Stomach (tissue), 4 donors: ENCODE measurements around the gene NSMCE1.

Experiments
- EP300 ChIP-seq: sonication (generic); formaldehyde crosslinking; IDR thresholded peaks from one replicate; pipeline ENCODE4 v1.6.1; 2017; ENCODE audit warnings: antibody characterized with exemption
- POLR2A ChIP-seq, 4 donors: fragments of 450-650 bp; IDR thresholded peaks; one replicate each; pipeline ENCODE4 v1.6.1; 2016; ENCODE audit warnings: antibody characterized with exemption in 4 of 4, control low read depth in 2 of 4, mild to moderate bottlenecking in 1 of 4, moderate library complexity in 1 of 4
- POLR2AphosphoS5 ChIP-seq, 3 donors: sonication (generic); formaldehyde crosslinking; IDR thresholded peaks; one replicate each; pipeline ENCODE4 v1.6.1; 2016; ENCODE audit warnings: antibody characterized with exemption in 3 of 3
- TF ChIP-seq, protein P1 (sequence below), 7 experiments: fragments of 450-650 bp in 4 of 7; fragments of 200-600 bp in 3 of 7; sonication (generic) in 3 of 7; IDR thresholded peaks; one replicate each; pipeline ENCODE4 v1.5.1; 2016 to 2019; ENCODE audit warnings: antibody characterized with exemption in 7 of 7, control low read depth in 2 of 7, mild to moderate bottlenecking in 1 of 7

GRCh38 chr16:27223226-27223610 is 45.4 kb downstream of the NSMCE1 start:
- TF ChIP-seq, protein P1, sequence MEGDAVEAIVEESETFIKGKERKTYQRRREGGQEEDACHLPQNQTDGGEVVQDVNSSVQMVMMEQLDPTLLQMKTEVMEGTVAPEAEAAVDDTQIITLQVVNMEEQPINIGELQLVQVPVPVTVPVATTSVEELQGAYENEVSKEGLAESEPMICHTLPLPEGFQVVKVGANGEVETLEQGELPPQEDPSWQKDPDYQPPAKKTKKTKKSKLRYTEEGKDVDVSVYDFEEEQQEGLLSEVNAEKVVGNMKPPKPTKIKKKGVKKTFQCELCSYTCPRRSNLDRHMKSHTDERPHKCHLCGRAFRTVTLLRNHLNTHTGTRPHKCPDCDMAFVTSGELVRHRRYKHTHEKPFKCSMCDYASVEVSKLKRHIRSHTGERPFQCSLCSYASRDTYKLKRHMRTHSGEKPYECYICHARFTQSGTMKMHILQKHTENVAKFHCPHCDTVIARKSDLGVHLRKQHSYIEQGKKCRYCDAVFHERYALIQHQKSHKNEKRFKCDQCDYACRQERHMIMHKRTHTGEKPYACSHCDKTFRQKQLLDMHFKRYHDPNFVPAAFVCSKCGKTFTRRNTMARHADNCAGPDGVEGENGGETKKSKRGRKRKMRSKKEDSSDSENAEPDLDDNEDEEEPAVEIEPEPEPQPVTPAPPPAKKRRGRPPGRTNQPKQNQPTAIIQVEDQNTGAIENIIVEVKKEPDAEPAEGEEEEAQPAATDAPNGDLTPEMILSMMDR (IDR thresholded peaks at IDR 0.05): no peak
- no peak for TF ChIP-seq POLR2A (IDR thresholded peaks at IDR 0.05)
- TF ChIP-seq POLR2AphosphoS5 (IDR thresholded peaks at IDR 0.05): no peak
- TF ChIP-seq EP300: no peak
